HG02870 (cell line): Measurements from ENCODE around the gene FOSL2.

Source experiments
- ATAC-seq: cut with Tn5 transposase; IDR thresholded peaks from one replicate; pipeline ENCODE4 v1.9.1; 2021; ENCODE audit warnings: mild to moderate bottlenecking, moderate library complexity; ENCODE audit not compliant: unreplicated experiment

Gene FOSL2

DNA sequence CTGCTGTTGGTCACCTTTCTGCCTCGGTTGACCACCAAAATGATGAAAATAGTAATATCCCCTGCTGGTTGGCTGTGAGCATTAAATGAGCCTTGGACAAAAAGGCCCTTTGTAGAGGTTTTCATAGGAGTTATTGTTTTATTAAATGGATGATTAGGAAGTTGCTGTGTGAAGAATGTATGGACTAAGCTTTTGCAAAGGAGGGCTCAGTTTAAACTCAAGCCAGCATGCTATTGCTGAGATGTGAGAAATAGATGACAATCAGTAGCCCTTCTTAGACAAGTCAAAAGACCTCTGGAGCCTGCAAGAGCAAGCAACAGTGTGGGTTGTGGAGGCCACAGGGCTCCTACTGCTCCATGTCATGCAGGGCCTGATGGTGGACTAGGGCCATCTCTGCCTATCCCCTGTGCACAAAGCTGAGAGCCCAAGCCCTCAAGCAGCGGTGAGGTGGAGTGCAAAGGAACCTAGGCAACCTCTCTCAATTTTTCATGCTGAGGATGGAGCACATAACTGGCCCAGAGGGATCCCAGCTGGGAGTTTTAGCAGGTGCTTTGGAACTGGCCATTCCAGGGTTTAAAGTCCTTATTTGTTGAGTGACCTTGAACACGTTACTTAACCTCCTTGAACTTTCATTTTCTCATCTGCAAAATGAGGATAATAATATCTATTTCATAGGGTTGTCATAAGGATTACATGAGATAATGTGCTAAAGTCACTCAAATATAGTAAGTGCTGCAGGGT, 37.1 kb downstream of the FOSL2 start:
- ATAC-seq: no peak

DNA sequence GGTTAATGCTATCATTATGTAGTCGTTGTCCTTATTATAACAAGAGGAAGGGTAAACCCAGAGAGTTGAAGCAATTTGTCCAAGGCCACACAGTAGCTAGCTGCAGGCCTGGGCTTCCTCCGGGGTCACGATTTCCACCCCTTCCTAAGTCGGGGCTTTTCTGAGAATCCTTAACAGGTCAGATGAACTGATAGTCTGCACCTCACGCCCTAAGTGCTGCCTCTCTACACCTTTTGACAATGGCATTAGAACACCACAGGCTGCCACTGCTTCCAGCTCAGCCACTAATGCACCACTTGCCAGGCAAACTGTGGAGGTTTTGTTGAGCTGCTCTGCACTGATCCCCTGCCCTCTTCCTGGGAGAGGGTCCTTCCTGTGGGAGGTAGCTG, 37.7 kb downstream of the FOSL2 start:
- ATAC-seq: no peak

DNA sequence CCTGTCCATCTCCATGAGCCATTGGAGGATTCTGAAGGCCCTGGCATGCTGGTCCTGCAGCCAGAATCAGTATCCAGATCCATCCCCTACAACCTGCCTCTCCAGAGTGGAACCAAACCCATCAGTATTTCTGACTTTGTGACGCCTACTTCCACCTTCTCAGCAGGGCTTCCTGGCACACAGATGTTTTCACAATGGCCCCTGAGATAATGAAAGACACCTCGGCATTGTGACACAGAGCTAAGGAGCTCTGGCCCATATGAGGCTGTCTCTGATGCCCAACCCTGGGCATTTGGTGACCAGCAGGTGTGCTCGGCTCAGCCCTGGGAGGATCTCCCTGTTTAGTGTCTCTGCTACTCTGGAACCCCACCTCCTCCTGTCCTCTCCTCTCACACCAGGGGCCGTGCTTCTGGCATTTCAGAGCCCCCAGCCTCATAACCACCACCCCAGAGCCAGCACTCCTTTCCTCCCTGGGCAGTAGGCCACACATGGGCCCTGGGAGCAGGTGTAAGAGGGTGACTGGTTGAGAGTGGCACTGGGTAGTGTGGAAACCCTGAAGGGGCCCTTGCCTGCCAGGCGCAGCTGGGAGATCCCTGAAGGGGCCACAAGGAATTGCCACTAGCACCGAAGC, 38.2 kb downstream of the FOSL2 start:
- no peak for ATAC-seq

DNA sequence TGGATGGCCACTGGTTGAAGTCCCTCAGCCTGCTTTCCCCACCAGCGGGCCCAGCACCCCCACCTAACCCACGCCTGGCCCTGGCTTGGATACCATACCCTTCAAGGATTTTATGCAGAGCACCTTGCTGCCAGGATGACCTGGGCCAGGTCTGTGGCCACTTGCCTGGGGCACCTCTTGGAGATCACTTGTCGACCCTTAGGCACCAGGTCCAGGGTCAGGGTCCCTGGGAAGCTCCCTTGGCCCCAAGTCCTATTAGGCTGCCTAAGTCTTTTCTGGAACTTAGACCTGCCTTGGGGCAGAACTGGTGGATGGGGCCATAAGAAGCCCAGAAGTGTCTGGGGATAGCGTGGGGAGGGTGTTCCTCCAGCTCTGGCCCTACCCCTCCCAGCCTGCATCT, 39.1 kb downstream of the FOSL2 start:
- no peak for ATAC-seq

DNA sequence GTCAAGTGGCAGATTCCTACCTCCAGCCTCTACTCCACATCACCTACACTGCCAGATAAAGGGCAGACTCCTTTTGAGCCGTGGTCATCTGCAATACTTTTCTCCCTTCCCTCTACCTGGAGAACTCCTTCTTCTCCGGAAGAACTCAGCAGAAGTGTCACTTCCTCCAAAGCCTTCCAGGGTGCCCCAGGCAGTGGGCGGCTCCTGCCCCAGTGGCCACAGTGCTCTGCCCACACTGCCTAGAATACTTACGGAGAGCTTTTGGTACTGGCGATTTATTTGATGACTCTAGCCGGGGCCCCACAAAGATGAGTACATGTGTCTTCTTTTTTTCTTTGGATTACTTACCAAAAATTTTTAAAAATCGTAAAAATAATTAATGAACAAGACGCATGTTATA, 39.7 kb downstream of the FOSL2 start:
- no peak for ATAC-seq

DNA sequence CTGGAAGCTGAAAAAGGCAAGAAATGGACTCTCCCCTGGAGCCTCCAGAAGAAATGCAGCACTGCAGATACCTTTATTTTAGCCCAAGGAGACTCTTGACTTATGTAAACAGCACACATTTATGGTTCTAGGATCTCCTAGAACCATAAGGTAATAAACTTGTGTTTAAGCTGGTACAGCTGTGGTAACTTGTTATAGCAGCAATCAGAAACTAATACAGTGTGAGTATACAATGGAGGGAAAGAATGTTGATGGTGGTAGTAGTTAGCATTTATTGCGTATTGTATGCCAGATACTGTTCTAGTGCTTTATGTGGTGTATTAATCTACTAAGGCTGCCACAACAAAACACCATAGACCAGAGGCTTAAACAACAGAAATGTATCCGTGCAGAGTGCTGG, 40.6 kb downstream of the FOSL2 start:
- ATAC-seq: no peak

DNA sequence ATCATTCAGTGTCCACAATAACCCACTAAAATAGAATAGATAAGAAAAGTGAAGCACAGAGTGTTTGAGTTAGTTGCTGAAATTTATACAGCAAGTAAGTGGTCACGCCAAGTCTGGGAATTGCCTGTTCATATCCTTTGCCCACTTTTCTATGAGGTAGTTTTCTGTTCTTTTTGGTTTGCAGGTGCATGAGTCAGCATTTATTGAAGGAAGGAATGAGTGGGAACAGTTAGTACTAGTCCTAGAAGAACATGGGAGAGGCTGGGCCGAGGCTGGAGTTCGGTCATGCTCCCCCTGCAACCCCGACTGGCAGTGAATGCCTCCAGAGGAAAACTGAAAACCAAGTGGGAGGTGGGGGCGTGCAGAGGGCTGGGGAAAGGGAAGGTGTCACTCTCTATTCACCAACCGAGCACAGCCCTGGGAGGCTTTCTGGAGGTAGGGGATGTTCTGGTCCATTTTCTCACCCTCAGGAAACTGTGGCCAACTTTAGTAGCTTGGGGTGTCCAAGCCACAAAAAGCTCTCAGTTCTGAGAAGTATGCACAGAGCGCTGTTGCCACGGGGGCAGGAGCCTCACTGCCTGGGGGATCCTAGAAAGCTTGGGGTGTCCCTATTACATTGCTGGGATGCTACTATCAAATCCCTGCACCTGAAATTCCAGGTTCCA, 41.4 kb downstream of the FOSL2 start:
- ATAC-seq: no peak

DNA sequence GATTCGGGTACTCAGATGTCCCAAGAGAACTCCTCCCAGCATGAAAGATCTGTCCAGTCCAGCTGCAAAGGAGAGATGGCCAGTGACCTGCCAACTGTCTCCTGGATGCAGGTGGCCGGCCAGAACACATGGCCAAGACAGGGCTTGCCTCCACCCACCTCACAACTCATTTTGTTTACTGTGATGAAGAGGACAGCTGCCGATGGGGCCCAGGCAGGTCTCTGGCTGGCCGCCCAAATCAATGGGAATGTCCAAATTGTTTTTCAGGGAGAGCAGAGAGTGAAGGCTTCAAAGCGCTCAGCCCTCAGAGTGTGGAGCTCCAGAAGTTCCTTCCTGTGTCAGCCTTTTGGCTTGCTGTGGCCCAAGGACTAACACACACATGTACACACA, 41.9 kb downstream of the FOSL2 start:
- ATAC-seq: no peak

DNA sequence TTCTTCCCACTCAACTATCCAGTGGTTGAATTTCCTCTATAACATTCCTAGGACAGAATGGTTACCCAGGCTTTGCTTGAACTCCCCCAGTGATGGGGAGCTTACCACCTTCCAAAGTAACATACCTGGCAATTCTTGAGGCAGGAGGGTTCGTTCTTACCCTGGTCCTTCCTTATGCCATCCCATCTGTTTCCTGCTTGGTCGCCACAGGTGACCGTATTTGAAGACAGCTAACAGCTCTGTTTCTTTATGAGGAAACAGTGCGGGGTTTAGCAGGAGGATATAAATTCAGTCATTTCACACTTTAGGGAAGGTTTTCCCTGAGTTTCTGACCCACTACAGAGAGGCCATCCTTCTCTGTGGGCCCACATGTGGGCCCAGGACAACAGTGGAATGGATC, 42.6 kb downstream of the FOSL2 start:
- no peak for ATAC-seq

DNA sequence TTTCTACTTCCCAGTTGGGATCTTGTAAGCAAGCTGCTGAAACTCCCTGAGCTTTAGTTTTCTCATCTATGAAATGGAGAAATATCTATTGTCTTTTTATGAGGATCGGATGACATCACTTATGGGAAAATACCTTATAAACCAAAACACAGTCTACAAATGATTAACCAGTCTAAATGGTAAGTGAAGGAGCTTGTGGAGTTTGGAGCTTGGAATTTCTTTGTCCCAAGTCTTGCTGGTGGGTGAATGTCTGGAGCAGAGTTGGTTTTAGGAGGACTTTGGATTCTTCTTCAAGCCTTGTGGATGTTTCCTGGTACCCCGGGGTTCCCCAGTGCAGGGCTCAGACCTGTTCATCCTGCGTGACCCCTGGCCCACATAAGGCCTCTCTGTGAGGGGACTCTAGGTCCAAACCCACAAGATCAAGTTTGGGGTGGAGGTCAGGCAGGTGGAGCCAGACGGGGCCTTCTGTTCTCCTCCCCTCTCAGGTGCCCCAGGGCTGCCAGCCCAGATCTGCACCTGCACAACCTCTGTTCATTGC, 43.2 kb downstream of the FOSL2 start:
- no peak for ATAC-seq

DNA sequence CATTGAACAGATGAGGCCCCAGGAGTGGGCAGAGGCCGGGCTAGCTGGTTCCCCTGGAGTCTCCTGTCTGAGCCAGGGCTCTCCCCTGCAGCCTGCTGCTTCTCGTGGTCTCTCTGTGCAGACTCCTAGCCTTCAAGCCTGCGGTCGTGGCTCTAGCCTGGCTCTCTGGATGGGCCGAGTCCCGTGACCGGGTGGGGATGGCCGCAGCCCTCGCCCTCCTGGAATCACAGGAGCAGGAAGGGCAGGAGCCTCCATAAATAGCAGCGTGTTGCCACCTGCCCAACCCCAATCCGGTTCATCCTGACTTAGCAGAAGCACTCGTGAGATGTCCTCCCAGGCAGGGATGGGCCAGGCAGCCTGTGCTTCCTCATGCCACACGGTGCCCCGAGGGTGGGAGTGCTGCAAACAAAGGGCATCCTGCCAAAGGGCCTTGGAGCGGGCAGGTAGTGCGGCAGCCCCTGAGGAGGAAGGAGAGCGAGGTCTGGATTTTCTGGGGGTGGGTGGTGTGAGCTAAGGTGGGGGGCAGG, 43.9 kb downstream of the FOSL2 start:
- no peak for ATAC-seq

DNA sequence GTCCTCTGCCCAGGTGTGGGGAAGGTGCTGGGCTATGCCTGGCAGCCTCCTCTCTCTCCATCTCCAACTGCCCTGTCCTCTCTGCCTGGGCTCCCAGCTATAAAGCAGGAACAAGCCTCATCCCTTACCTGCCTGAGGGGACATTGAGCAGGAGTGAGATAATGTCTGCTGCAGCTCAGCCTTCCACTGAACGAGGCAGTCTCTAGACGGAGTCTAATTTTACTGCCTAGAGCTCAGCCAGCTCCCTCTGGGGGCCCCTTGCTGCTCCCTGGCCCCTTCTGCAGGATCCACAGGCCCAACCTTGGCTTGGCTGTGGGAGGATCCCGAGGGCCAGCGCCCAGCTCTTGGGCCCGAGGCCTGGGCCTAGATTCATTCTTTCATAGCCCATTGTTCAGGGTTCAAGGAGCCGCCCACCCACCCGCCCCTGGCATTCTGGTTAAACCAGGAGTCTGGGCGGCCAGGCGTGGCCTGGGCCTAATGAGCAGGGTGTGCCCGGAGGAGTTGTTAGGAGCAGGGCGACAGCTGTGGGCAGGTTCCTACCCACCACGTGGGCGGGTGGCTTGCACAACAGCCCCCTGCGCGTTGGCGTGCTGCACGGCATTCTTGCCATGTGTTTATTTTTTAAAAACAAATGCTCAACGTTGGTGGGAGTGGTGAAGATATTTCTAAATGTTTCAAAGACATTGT, 44.6 kb downstream of the FOSL2 start:
- ATAC-seq: no peak

DNA sequence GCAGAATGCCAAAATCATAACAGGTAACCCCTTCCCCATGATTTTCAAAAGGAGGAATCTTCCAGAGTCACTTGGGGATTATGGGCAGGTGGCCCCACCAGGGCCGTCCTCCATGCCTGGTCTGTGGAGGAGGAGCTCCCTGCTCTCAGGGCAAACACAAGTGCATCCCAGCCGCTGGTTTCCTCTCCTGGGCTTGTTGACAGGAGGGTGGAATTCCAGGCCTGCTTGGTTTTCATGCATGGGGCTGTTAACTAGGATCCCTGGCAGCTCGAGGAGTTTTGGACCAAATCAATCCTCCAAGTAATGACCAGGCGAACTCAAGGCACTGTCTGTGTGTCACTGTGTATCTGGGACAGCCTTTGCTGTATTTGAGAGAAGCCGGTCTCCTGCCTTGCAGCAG, 45.3 kb downstream of the FOSL2 start:
- no peak for ATAC-seq

DNA sequence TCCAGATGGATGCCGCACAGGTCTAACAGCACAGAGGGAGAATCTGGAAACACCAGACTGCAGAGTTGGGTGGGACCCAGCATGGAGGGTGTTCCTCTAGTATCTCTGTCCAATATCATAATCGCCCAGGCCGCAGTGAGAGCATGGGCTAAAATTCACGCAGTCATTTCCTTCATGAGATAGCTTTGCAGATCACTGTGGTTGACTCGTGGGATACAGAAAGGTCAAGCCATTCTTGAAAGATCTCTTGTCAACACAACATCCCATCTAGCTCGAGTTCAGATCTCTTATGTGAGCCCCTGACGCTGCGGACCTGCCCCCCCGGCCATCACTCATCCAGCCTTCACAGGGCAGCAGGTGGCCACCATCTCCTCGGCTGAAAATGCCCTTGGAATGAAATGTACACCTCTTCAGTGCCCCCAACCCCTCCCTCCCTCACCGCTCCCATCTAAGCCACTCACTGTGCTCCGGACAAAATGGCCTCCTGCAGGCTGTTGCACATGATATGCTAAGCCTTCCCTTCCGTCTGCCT, 45.9 kb downstream of the FOSL2 start:
- no peak for ATAC-seq

DNA sequence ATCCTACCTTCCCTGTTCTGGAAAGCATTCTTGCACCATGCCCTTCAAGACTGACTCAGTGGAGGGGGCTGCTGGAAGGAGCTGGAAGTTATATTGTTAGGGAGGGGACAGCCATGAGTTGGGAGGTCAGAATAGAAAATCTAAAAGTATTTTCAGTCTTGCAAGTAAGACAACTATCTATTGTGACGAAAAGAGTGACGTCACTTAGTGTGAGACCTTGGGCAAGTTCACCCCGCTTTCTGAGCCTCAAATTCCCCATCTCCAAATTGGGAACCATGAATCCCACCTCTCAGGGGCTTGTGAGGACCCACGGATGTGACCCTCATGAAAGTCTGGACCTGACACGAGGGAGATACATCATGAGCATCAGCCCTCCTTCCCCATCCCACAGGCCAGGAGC, 46.5 kb downstream of the FOSL2 start:
- no peak for ATAC-seq

DNA sequence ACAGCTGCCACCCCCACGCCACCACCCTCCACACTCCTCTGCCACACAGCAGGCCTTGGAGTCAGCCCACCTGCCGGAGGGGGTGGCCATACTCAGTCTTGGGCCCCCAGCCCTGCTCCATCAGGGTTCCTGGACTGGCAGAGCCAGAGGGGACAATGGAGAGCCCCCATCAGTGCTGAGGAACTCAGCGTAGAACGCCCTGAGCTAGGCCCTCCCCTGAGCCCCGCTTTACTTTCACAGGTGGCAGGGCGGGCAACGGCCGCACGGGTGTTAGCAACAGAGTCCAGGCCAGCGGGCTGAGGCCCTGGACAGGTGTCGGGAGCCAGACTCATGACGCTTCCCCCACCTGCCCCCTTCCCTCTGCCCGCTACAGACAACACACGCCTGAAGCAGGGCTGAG, 47.1 kb downstream of the FOSL2 start:
- no peak for ATAC-seq

DNA sequence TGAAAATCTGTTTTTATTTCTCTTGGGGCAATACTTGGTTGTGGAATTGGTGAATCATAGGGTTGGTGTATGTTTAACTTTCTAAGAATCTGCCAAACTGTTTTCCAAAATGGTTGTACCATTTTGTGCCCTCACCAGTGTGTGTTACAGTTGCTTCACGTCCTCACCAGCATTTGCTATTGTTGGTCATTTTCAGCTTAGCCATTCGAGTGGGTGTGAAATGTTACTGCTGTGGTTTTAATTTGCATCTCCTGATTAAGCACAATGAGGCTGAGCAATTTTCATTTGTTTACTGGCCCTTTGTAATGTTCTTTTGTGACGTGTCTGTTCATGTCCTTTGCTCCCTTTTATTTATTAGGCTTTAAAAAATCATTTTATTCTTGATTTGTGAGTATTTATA, 49.7 kb downstream of the FOSL2 start:
- no peak for ATAC-seq

DNA sequence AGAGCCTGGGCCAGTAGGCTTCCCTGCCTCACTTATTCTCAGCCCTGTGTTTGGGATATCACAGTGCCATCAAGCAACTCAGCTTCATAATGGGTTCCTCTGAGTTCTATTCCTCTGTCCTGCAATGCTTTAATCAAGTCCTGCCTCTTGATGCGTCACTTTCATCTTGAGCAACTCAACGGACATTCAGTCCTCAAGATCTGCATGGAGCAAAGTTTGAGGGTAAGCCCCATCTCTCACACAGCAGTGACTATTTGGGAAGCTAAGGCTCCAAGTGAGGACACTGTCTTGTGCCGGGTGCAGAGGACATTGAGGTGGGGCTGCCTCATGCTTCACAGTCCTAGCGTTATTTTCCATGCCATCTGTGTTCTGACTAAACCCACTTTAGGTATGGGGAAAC, 52.3 kb downstream of the FOSL2 start:
- no peak for ATAC-seq

DNA sequence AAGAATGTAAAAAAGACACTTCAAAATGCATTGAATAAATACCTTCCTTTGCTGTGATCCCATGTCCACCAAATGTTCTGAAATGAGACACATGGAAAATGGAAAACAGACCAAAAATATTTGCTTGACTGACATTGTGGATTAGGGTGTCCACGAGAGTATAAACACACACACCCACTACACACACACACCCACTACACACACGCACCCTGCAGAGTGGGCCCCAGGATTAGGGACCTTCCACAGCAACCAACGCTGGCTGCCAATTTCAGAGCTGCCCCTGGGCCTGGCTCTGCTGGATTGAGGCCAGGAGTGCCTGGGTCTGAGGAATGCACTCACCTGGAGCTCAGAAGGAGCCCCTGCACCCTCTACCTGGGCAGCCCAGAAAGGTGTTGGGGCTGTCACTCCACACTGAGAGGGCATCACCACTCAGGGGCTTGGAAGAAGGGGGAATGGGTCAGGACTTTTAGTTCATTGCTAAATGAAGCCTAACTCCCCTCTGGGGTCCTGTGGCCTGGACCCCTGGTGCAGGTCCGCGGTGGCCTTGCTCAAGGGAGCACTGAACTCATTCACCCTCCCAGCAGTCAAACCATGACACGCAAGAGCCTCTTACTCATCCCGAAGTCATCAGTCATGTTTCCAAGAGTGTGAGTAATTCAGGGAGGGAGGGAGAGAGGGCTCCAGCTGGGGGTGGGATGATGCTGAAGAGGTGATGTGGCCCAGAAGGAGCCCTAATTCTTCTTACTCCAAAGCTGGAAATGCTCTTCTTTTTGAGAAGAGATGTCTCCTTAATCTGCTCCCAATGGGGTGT, 53.0 kb downstream of the FOSL2 start:
- ATAC-seq: no peak

DNA sequence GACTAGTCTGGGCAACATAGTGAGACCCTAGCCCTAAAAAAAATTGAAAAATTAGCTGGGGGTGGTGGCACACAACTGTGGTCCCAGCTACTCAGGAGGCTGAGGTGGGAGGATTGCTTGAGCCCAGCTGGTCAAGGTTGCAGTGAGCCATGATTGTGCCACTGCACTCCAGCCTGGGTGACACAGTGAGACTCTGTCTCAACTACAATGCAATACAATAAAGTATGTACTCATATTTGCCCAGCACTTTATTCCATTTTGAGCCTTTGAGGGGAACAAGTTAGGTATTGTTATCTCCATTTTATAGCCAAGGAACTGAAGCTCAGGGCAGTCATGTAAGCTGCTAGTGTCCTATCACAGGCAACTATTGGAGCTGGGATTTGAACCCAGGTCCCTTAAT, 53.9 kb downstream of the FOSL2 start:
- no peak for ATAC-seq
